GM12878 (cell line): ENCODE data around the gene CLSTN2. TPM values are rescaled to one million over a fixed set of nuclear protein-coding genes. Genes with fewer than 3 reads are reported as not detected.

Experiments used
- ATAC-seq: fragments of 200-7000 bp; cut with Tn5 transposase; 3 replicates; pipeline ENCODE4 v1.9.1; 2020; ENCODE audit warnings: mild to moderate bottlenecking, moderate library complexity
- BruUV-seq: library from RNA; stranded (reverse); fragments of 400-500 nt; replicated peaks from 2 replicates; lab custom pipeline; 2021; lab: Mats Ljungman, UMichigan
- CTCF ChIA-PET: fragments of 300-600 bp; sonication (Branson Sonifier 250); formaldehyde crosslinking; extraction: SDS; loops from one replicate; lab custom pipeline; 2021; ENCODE audit warnings: inconsistent platforms; lab: Yijun Ruan, JAX
- POLR2A ChIA-PET: fragments of 350-600 bp; formaldehyde crosslinking; extraction: SDS; loops from one replicate; lab custom pipeline; 2021; ENCODE audit warnings: inconsistent platforms; lab: Charles Lee
- RAD21 ChIA-PET: fragments of 300-600 bp; sonication (Branson Sonifier 250); formaldehyde crosslinking; loops from one replicate; lab custom pipeline; 2023; ENCODE audit warnings: antibody characterized with exemption; ENCODE audit not compliant: unreplicated experiment; lab: Charles Lee
- SMC1A ChIA-PET: fragments of 300-600 bp; sonication (Branson Sonifier 250); formaldehyde crosslinking; loops from one replicate; lab custom pipeline; 2023; ENCODE audit not compliant: unreplicated experiment, uncharacterized antibody; lab: Charles Lee
- DNase-seq: peaks from one replicate; pipeline ENCODE4 v3.0.0-alpha.2; 2011; ENCODE audit warnings: low read depth, low spot score
- FAIRE-seq: peaks from 3 replicates; lab custom pipeline; 2011; peaks lifted over from hg19 to GRCh38; lab: Jason Lieb, UNC
- H2AFZ ChIP-seq: 2 replicates; pipeline ENCODE4 v1.6.0; 2011; ENCODE audit warnings: low read depth, low read length, control low read depth; ENCODE audit not compliant: control insufficient read depth
- H3K27ac ChIP-seq: 2 replicates; pipeline ENCODE4 v1.5.1; 2011; ENCODE audit warnings: control low read depth; ENCODE audit not compliant: control insufficient read depth, insufficient read depth
- H3K27me3 ChIP-seq, 2 experiments: replicated peaks in 1 of 2; 2 replicates each; pipeline versions ENCODE4 v1.6.0 to v1.6.1; 2011; ENCODE audit warnings: low read length in 1 of 2; ENCODE audit not compliant: control insufficient read depth in 2 of 2, insufficient read depth in 2 of 2
- H3K36me3 ChIP-seq, 2 experiments: 2 replicates each; pipeline ENCODE4 v1.5.1; 2011; ENCODE audit warnings: low read length in 1 of 2; ENCODE audit not compliant: control insufficient read depth in 2 of 2, insufficient read depth in 2 of 2
- H3K4me1 ChIP-seq: 2 replicates; pipeline ENCODE4 v1.6.1; 2011; ENCODE audit warnings: mild to moderate bottlenecking, low read length, moderate library complexity, mixed read lengths; ENCODE audit not compliant: control insufficient read depth, insufficient read depth
- H3K4me2 ChIP-seq: 2 replicates; pipeline ENCODE4 v1.6.0; 2011; ENCODE audit warnings: control low read depth; ENCODE audit not compliant: control insufficient read depth, insufficient read depth
- H3K4me3 ChIP-seq: fragments of 200-600 bp; sonication (generic); 2 replicates; pipeline ENCODE4 v1.5.1; 2016
- H3K79me2 ChIP-seq: 2 replicates; pipeline ENCODE4 v1.6.0; 2011; ENCODE audit warnings: low read length; ENCODE audit not compliant: control insufficient read depth, insufficient read depth
- H3K9ac ChIP-seq: 2 replicates; pipeline ENCODE4 v1.8.0; 2011; ENCODE audit warnings: low read length, control low read depth, mixed read lengths; ENCODE audit not compliant: control insufficient read depth, insufficient read depth
- H3K9me3 ChIP-seq: replicated peaks from 3 replicates; pipeline ENCODE4 v1.5.1; 2011; ENCODE audit warnings: mild to moderate bottlenecking, low read length; ENCODE audit not compliant: control insufficient read depth, insufficient read depth
- H4K20me1 ChIP-seq: 2 replicates; pipeline ENCODE4 v1.6.0; 2011; ENCODE audit not compliant: control insufficient read depth, insufficient read depth
- HCFC1 ChIP-seq: fragments of 150-350 bp; IDR thresholded peaks from 2 replicates; pipeline ENCODE4 v1.6.1; 2014; ENCODE audit warnings: low read length
- KAT2A ChIP-seq: conservative IDR thresholded peaks from 2 replicates; pipeline ENCODE4 v1.6.1; 2011; ENCODE audit warnings: low read depth, low read length; ENCODE audit not compliant: control insufficient read depth
- NFYB ChIP-seq: IDR thresholded peaks from 2 replicates; pipeline ENCODE4 v1.6.1; 2011; ENCODE audit warnings: low read depth, mild to moderate bottlenecking, low read length, improper control_type of control experiment, moderate library complexity; ENCODE audit not compliant: insufficient read depth
- PKNOX1 ChIP-seq: fragments of 450-650 bp; IDR thresholded peaks from 2 replicates; pipeline ENCODE4 v1.6.1; 2016; ENCODE audit warnings: mild to moderate bottlenecking
- SREBF2 ChIP-seq: IDR thresholded peaks from 2 replicates; pipeline ENCODE4 v1.6.1; 2012; ENCODE audit warnings: mild to moderate bottlenecking, low read length
- STAT3 ChIP-seq: IDR thresholded peaks from 2 replicates; pipeline ENCODE4 v1.6.1; 2011; ENCODE audit warnings: low read depth, low read length, improper control_type of control experiment
- ZBTB4 ChIP-seq: fragments of 450-650 bp; formaldehyde crosslinking; IDR thresholded peaks from 2 replicates; pipeline ENCODE4 v1.4.0; 2022; ENCODE audit warnings: mild to moderate bottlenecking, moderate library complexity
- WGBS: methylation state at CpG from one replicate; pipeline ENCODE4 v1.1.6; 2016; ENCODE audit warnings: low lambda C conversion rate; ENCODE audit not compliant: insufficient replicate concordance, insufficient coverage; ENCODE audit errors: missing lambda C conversion rate; 5-methylcytosine and 5-hydroxymethylcytosine counted together
- in situ Hi-C: fragments of 300-500 bp; cut with MboI; formaldehyde crosslinking; loops from 9 replicates; pipeline ENCODE4 v1.14.3; 2018; ENCODE audit warnings: mixed read lengths
- intact Hi-C: fragments of 100-400 bp; cut with micrococcal nuclease; formaldehyde crosslinking; loops from one replicate; pipeline ENCODE4 v1.14.2; 2022; ENCODE audit not compliant: unreplicated experiment
- polyA plus RNA-seq, 11 experiments: library from polyadenylated mRNA; depleted of rRNA in 4 of 11; unstranded in 6 of 11; stranded (reverse) in 5 of 11; fragments of >200 nt; fragmentation: Nextera tagmentation in 4 of 11; fragmentation: Illumina TruSeq in 1 of 11; extraction: Ambion mirVana in 4 of 11; extraction: Trizol in 1 of 11; gene quantifications; 1 replicate in 1 of 11; 2 replicates in 10 of 11; pipeline versions ENCODE4 v1.2.1 to v1.2.3, GENCODE V29; 2011 to 2016; ENCODE audit warnings: inconsistent platforms in 2 of 11, missing spikeins in 2 of 11, low read depth in 1 of 11
- total RNA-seq, 4 experiments: library from RNA; depleted of rRNA in 3 of 4; stranded (reverse); fragments of >200 nt in 3 of 4; fragmentation: Illumina TruSeq in 1 of 4; extraction: Trizol in 1 of 4; gene quantifications; 2 replicates each; pipeline versions ENCODE4 v1.2.1 to v1.2.3, GENCODE V29; 2013 to 2021

Gene CLSTN2
- total and polyA plus RNA-seq, 10 of the 15 experiments (the other 5 are each of a cell fraction or from before 2014, with no cell fraction given): under 0.01 to 0.10 (median under 0.01) TPM; not detected in 5

- DNase-seq (no peak), ATAC-seq (no peak), FAIRE-seq (no peak)
- Histone ChIP-seq H4K20me1 (no peaks in the 10 kb centered on the region; the same call in 1 of the 2 replicates), H3K4me1 (no peaks in the 10 kb centered on the region), H3K9me3 (no peaks in the 10 kb centered on the region), H3K4me3 (no peak overlapping the region), H3K9ac (no peak overlapping the region), H3K36me3 (no peaks in the 10 kb centered on the region), H3K27me3 (no peaks in the 10 kb centered on the region), H3K27ac (no peak overlapping the region), H3K79me2 (no peaks in the 10 kb centered on the region), H3K4me2 (no peak overlapping the region), H2AFZ (no peak overlapping the region)
- WGBS: 31% methylated on average over 4 of the region's 4 CpGs
- POLR2A ChIA-PET: no interaction called here
- RAD21 ChIA-PET: no interaction called here
- in situ Hi-C loops: no loop called here
- SMC1A ChIA-PET: no interaction called here
- intact Hi-C loops: no loop called here
- TF ChIP-seq KAT2A: no peak
- no peak for TF ChIP-seq SREBF2
- TF ChIP-seq ZBTB4 (CRISPR knock-in tag): no peak
- no peak for TF ChIP-seq HCFC1
- no peak for TF ChIP-seq STAT3
- no peak for TF ChIP-seq NFYB
- no peak for TF ChIP-seq PKNOX1
- no TSS peak for BruUV-seq
- CTCF ChIA-PET: no interaction called here
These were observed 316.0 kb downstream of the CLSTN2 start for GRCh38 chr3:140250945-140251344.
